Measurements from ENCODE around the gene CHST11.

DNA sequence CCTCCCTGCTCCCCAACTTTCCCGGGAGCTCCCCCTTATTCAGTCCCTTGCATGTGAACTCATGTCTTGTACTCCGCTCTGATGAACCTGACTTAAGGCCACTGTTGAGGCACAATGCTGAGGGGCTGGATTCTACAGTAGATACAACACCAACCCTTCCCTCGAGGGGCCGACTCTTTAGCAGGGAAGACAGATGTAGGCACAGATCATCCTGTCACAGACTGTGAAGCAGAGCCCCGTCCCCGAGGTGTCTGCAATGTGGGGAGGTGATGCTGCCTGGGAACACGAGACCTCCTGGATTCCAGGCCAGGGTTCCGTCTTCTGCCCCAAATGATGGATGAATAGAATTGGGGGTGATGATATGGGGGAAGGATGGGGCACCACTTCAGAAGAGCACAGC lies 175.1 kb downstream of the CHST11 start:
- no peak for TF ChIP-seq CTCF (IDR thresholded peaks at IDR 0.05 in 2 of 3, conservative IDR thresholded peaks at IDR 0.05 in 1 of 3; ENCODE audit: control insufficient read depth in 2 of 3, extremely low read depth in 1 of 3, insufficient read depth in 1 of 3, low read depth in 3 of 3, low read length in 3 of 3)
- TF ChIP-seq TCF3 (IDR thresholded peaks at IDR 0.05; ENCODE audit: borderline replicate concordance, insufficient read depth, low read depth, low read length), result no peak
